NCI-H2196 (cell line): Measurements from ENCODE around the gene PSMA2.

Experiments
- DNase-seq: peaks from one replicate; lab custom pipeline; 2025; ENCODE audit not compliant: unreplicated experiment; lab: John Stamatoyannopoulos, UW

Gene PSMA2

GRCh38 chr7:42931834-42932651 is at the start of gene PSMA2, which contains the start of gene MRPL32:
Gene PSMA2, minus strand, starts transcription at chr7:42932174. Its CDS starts 16 bp downstream, at chr7:42932158.
Gene MRPL32, plus strand, starts transcription at chr7:42932376. Its CDS starts 11 bp downstream, at chr7:42932387.
- DNase-seq, result peak; percentile 96

GRCh38 chr7:42981601-42982000 is 49.6 kb upstream of the PSMA2 start:
- no peak for DNase-seq

DNA sequence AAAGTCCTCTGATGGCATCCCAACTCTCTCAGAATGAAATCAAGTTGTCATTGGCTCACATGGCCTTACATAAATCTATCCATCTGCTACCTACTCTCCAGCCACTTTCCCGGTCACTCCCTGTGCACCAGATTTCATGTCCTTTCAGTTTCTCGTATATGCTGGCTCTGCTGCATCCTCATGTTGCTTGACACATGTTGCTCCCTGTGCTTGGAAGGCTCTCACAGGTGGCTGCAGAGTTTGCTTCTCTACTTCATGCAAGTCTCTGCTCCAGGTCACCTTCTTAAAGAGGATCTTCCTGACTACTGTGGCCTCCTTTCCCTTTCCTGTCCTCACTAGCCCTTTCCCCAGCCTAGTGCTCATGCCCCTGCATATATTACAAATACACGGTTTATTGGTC is 48.5 kb upstream of the PSMA2 start:
- DNase-seq, result no peak

GRCh38 chr7:42980084-42980483 is 48.1 kb upstream of the PSMA2 start:
- DNase-seq, result no peak

- no peak for DNase-seq
Measured at GRCh38 chr7:42978496-42978895, 46.5 kb upstream of the PSMA2 start.

DNA sequence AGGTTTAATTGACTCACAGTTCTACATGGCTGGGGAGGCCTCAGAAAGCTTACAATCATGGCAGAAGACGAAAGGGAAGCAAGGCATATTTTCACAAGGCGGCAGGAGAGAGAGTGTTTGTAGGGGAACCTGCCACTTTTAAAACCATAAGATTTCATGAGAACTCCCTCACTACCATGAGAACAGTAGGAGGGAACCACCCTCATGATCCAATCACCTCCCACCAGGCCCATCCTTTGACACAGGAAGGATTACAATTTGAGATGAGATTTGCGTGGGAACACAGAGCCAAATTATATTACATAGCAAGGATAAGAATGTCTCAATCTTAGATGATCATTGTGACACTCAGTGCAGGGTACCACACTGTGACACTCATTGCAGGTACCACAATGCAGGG is 44.4 kb upstream of the PSMA2 start:
- DNase-seq, result no peak

- no peak for DNase-seq
Measured at GRCh38 chr7:42972699-42973500, 40.9 kb upstream of the PSMA2 start.

DNA sequence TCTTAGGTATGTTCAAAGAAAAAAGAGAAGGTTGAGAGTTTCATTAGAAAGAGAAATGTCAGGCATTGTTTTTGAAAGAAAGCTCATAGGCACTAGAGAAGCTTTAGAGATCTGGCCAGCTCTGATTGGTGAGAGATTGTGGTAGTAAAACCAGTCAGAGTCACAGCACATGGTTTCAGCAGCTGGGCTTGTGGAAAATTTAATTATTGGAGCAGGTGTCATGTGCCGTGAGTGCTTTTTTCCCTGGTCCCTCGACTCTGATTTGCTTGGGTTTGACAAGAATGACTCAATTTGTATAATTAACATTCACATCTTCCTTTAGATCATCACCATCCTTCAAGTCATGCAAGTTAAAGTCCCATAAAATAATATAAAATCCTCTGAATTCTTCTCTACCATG is 35.4 kb upstream of the PSMA2 start:
- no peak for DNase-seq

DNA sequence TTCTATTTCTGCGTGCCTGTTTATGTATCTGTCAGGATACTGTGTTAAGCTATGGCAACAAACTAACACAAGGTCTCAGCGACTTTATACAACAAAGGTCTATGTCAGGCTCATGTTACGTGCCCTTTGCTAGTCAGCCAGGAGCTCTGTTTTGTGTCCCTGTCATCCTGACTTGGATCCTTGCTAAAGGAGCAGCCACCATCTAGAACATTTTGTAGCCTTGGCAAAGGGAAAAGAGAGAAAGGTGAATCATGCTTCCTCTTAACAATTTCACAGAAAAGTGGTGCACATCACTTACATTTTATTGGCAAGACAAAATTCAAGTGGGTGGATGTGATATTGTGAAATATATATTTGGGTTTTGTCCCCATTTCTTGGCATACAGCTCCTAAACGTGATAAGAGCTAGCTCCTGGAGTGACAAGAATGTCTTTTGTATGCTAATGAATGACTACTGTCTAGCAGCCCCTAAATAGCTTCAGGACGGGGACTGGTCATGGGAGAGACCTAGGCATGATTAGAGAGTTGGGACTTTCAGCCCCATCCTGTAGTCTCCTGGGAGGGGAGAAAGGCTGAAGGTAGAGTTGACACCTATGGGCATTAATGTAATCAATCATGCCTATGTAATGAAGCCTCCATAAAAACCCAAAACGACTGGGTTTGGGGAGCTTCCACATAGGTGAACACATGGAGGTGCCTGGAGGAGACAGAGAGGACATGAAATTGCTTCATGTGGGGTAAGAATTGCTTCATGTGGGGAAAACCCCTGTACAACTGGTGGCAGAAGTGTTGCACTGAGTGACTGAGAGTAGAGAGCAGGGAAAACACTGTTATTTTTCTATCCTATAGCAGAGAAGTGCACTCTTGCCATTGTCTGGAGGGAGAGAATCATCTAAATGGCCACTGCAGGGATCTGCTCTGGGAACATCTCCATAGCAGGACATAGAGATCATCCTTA is 33.2 kb upstream of the PSMA2 start:
- DNase-seq, result no peak

- DNase-seq, result no peak
Measured at GRCh38 chr7:42964293-42964692, 32.3 kb upstream of the PSMA2 start.

- DNase-seq, result no peak
Measured at GRCh38 chr7:42961170-42961569, 29.2 kb upstream of the PSMA2 start.

GRCh38 chr7:42960762-42961161 is 28.8 kb upstream of the PSMA2 start:
- no peak for DNase-seq

GRCh38 chr7:42959549-42959948 is 27.6 kb upstream of the PSMA2 start:
- no peak for DNase-seq

DNA sequence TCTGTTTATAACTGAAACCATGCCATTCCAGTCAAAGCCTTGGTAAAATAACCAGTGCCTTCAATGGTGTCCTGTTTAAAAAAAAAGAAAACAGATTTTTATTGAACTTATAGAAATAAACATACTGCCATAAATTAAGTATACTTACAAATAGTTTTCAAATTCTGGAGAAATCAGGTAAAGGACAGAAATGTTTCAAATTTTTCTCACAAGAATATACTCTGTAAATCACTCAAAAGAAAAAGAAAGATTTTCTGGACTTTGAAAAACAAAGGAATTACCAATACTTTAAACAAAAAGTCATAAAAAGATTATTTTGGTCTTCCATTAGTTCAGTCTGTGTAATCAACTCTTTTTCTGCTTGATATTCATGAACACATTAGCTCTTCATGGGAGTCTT is 24.1 kb upstream of the PSMA2 start:
- DNase-seq, result no peak

DNA sequence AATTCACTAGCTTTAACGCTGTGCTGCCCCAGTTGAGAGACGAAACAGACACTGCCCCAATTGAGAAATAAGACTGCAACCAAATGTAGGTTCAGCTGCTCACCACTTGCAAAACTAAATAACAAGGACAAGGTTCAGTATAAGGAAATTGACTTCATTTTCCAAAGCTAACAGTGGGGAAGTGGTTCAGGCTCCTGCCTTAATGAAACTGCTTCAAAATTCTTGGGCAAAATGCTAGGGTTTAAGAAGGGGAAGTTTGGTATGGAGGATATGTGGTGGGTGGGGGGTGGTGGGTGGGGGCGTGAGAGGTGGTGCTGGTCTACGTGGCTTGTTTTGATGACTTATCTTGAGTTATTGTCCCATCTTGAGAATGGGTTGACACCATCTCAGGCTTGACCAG is 22.0 kb upstream of the PSMA2 start:
- no peak for DNase-seq

DNA sequence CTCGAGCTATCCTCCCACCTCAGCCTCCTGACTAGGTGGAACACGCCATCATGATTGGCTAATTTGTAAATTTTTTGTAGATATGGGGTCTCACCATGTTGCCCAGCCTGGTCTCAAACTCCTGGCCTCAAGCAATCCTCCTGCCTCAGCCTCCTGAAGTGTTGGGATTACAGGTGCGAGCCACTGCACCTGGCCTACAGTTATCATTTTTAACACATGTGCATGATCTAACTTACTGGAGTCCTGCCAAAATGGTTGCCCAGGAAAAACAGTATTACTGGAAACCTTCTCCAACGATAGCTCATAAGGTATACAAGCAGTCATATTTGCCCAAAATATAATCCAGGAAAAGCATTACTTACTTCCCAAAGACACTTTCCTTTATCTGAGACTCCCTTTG is 20.4 kb upstream of the PSMA2 start:
- no peak for DNase-seq

- no peak for DNase-seq
Measured at GRCh38 chr7:42950417-42950816, 18.4 kb upstream of the PSMA2 start.

DNA sequence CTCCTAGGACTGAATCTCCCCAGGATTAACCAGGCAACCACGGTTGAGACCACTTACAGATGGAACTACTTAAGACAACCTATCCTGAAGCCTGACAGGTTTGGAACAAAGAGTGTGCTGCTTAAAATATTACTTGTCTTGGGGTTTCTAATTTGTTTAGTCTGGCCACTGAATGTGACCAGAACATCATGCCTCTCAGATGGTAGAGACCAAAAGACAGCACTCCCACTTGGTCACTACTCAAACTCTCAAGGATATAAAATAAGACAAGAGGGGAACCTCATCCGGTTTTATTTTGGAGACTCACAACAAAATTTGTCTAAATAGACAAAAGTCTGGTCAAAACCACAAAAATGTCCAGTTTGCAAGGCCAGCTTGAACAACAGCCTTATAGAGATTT is 15.5 kb upstream of the PSMA2 start:
- DNase-seq, result no peak

- no peak for DNase-seq
Measured at GRCh38 chr7:42946627-42946950, 14.6 kb upstream of the PSMA2 start.

DNA sequence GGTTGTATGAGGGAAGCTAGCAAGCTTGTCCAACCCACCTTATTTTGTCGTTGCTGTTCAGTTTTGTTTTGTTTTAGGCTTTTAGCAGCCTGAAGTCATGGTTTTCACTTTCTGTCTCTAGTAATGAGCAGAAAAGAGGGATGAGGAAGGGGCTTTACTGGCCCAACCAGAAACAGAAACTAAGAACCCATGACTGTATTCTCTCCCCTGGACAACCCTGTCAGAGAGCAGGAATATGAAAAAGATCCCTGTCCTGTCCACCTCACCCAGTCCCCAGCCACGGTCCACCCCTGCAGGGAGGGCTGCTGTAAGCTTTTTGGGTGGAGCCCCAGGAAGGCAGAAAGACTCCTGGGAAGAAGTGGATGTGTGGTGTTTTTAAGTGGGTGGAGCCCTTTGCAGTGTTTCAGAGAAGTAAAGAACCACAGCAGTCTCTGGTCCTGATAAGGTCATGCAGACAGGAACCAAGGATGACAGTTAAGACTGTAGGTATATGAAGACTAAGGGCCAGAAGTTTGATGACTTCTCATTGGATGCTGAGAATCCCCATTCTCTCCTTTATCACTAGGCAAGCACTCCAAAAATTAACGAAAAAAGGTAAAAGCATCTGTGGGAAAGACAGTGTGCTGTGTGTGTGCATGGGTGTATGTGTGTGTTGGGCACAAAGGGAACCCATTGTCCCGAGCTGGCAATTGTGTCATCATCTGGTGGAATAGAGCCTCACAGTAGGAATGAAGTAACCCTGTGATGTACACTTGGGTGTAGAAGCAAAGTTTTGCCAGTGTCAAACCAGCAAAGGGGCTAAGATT is 14.1 kb upstream of the PSMA2 start:
- DNase-seq, result no peak
